NCI-H82 treated with DMSO at 0.1 percent for 48 hours (cell line): ENCODE results near the gene ATF7.
"Not testable (repeated sequence)": the region's sequence is repeated elsewhere in the genome, so short reads cannot be mapped to it uniquely, and the experiment has no call there.

Source experiments
- DNase-seq: peaks from one replicate; lab custom pipeline; 2025; ENCODE audit not compliant: unreplicated experiment; lab: John Stamatoyannopoulos, UW

ATF7 gene

GRCh38 chr12:53484686-53485575, 141.3 kb downstream of the ATF7 start:
- no peak for DNase-seq

- no peak for DNase-seq
These were observed 142.2 kb downstream of the ATF7 start for GRCh38 chr12:53483979-53484377.

- no peak for DNase-seq
These were observed 142.8 kb downstream of the ATF7 start for GRCh38 chr12:53483225-53483978.

GRCh38 chr12:53482626-53483168, 143.5 kb downstream of the ATF7 start:
- DNase-seq, result no peak

GRCh38 chr12:53481939-53482586, 144.1 kb downstream of the ATF7 start:
- no peak for DNase-seq

- not testable (repeated sequence) for DNase-seq
These were observed 144.7 kb downstream of the ATF7 start for GRCh38 chr12:53481458-53481857.

- DNase-seq, result no peak
These were observed 145.4 kb downstream of the ATF7 start for GRCh38 chr12:53480491-53481442.

- no peak for DNase-seq
These were observed 146.9 kb downstream of the ATF7 start for GRCh38 chr12:53479331-53479730.

- DNase-seq, result no peak
These were observed 147.3 kb downstream of the ATF7 start for GRCh38 chr12:53478865-53479264.

- DNase-seq, result peak; percentile 41
These were observed 149.4 kb downstream of the ATF7 start for GRCh38 chr12:53476769-53477209.

- DNase-seq, result no peak
These were observed 151.4 kb downstream of the ATF7 start for GRCh38 chr12:53474819-53475218.

- DNase-seq, result no peak
These were observed 152.1 kb downstream of the ATF7 start for GRCh38 chr12:53474077-53474476.

GRCh38 chr12:53472056-53472582, 154.1 kb downstream of the ATF7 start:
- no peak for DNase-seq

- no peak for DNase-seq
These were observed 157.9 kb downstream of the ATF7 start for GRCh38 chr12:53468282-53468681.

- no peak for DNase-seq
These were observed 158.3 kb downstream of the ATF7 start for GRCh38 chr12:53467880-53468279.

GRCh38 chr12:53467082-53467481, 159.1 kb downstream of the ATF7 start:
- DNase-seq, result no peak

GRCh38 chr12:53466640-53467039, 159.5 kb downstream of the ATF7 start:
- no peak for DNase-seq

- no peak for DNase-seq
These were observed 160.5 kb downstream of the ATF7 start for GRCh38 chr12:53465679-53466078.

GRCh38 chr12:53464685-53465418, 161.3 kb downstream of the ATF7 start:
- DNase-seq, result no peak
